Gastroesophageal sphincter (tissue), 3 donors: ENCODE data around the gene TECTA.

Source experiments
- CTCF ChIP-seq, 4 experiments: fragments of 200-600 bp in 2 of 4; fragments of 450-650 bp in 2 of 4; sonication (generic) in 1 of 4; IDR thresholded peaks; one replicate each; pipeline ENCODE4 v1.5.1; 2017 to 2019; ENCODE audit warnings: antibody characterized with exemption in 4 of 4, mild to moderate bottlenecking in 2 of 4, moderate library complexity in 2 of 4
- POLR2A ChIP-seq, 2 donors: fragments of 450-650 bp; IDR thresholded peaks; one replicate each; pipeline ENCODE4 v1.6.1; 2017; ENCODE audit warnings: antibody characterized with exemption in 2 of 2, mild to moderate bottlenecking in 2 of 2, moderate library complexity in 1 of 2

- TF ChIP-seq CTCF (IDR thresholded peaks at IDR 0.05), result no peak
- TF ChIP-seq POLR2A (IDR thresholded peaks at IDR 0.05), result no peak
These were observed 34.0 kb upstream of the TECTA start for GRCh38 chr11:121067026-121067425.
